CD14-positive monocyte (primary cell): Measurements from ENCODE around the gene IQSEC3. TPM values are rescaled to one million over a fixed set of nuclear protein-coding genes. Genes with fewer than 3 reads are reported as not detected.
"Not testable (repeated sequence)": the region's sequence is repeated elsewhere in the genome, so short reads cannot be mapped to it uniquely, and the experiment has no call there.

Experiments used
- DNase-seq, 3 donors: peaks; one replicate each; pipeline ENCODE4 v3.0.0-alpha.2; 2011 to 2022
- H2AFZ ChIP-seq: 2 replicates; pipeline ENCODE4 v1.6.0; 2012; ENCODE audit warnings: mild to moderate bottlenecking, low read depth, low read length, inconsistent platforms; ENCODE audit not compliant: insufficient read depth, poor library complexity, severe bottlenecking
- H3K27ac ChIP-seq, 2 donors: 1 replicate in 1 of 2; 2 replicates in 1 of 2; pipeline ENCODE4 v1.5.1; 2012 to 2013; ENCODE audit warnings: low read length in 2 of 2, control low read depth in 1 of 2, inconsistent platforms in 1 of 2, low read depth in 1 of 2, mild to moderate bottlenecking in 1 of 2
- H3K27me3 ChIP-seq, 2 donors: one replicate each; pipeline versions ENCODE4 v1.6.0 to v1.6.1; 2011 to 2013; ENCODE audit warnings: low read length in 2 of 2; ENCODE audit not compliant: control insufficient read depth in 2 of 2, insufficient read depth in 2 of 2
- H3K36me3 ChIP-seq, 2 donors: replicated peaks in 1 of 2; 1 replicate in 1 of 2; 2 replicates in 1 of 2; pipeline versions ENCODE4 v1.5.1 to v1.6.1; 2012 to 2013; ENCODE audit warnings: low read length in 2 of 2, control low read depth in 1 of 2, inconsistent platforms in 1 of 2, mild to moderate bottlenecking in 1 of 2; ENCODE audit not compliant: insufficient read depth in 2 of 2, control insufficient read depth in 1 of 2
- H3K4me1 ChIP-seq, 2 donors: 1 replicate in 1 of 2; 2 replicates in 1 of 2; pipeline versions ENCODE4 v1.5.1 to v1.6.1; 2012 to 2013; ENCODE audit warnings: low read length in 2 of 2, control low read depth in 1 of 2, inconsistent platforms in 1 of 2, mild to moderate bottlenecking in 1 of 2, moderate library complexity in 1 of 2; ENCODE audit not compliant: insufficient read depth in 2 of 2, control insufficient read depth in 1 of 2
- H3K4me2 ChIP-seq: replicated peaks from 2 replicates; pipeline ENCODE3; 2012; ENCODE audit warnings: low read length, moderate library complexity, mild to moderate bottlenecking; ENCODE audit not compliant: poor library complexity, severe bottlenecking; ENCODE audit errors: extremely low read depth
- H3K4me3 ChIP-seq, 3 experiments: fragments of 200-600 bp in 1 of 3; sonication (generic) in 1 of 3; replicated peaks in 1 of 3; 1 replicate in 2 of 3; 2 replicates in 1 of 3; pipeline ENCODE4 v1.5.1; 2011 to 2013; ENCODE audit warnings: low read length in 3 of 3, mild to moderate bottlenecking in 3 of 3, control low read depth in 2 of 3, low read depth in 2 of 3, inconsistent platforms in 1 of 3, moderate library complexity in 1 of 3
- H3K79me2 ChIP-seq: 2 replicates; pipeline ENCODE4 v1.6.0; 2012; ENCODE audit warnings: mild to moderate bottlenecking, control low read depth, inconsistent platforms, low read length, moderate library complexity; ENCODE audit not compliant: insufficient read depth
- H3K9ac ChIP-seq: 2 replicates; pipeline ENCODE4 v1.6.0; 2017; ENCODE audit warnings: low read length, mild to moderate bottlenecking; ENCODE audit not compliant: insufficient read depth, poor library complexity, severe bottlenecking
- H3K9me3 ChIP-seq, 2 donors: replicated peaks in 1 of 2; 1 replicate in 1 of 2; 2 replicates in 1 of 2; pipeline versions ENCODE4 v1.5.1 to v1.6.1; 2012 to 2013; ENCODE audit warnings: low read length in 2 of 2, control low read depth in 1 of 2; ENCODE audit not compliant: control insufficient read depth in 1 of 2, insufficient read depth in 1 of 2
- H4K20me1 ChIP-seq: 2 replicates; pipeline ENCODE4 v1.6.0; 2012; ENCODE audit warnings: mild to moderate bottlenecking, low read length, control low read depth, moderate library complexity; ENCODE audit not compliant: insufficient read depth
- H3K27ac Mint-ChIP-seq, 7 donors: one replicate each; pipeline ENCODE4 v1.8.0; 2020; ENCODE audit warnings: mild to moderate bottlenecking in 7 of 7, mixed read lengths in 7 of 7, moderate library complexity in 6 of 7, inconsistent platforms in 2 of 7
- H3K27me3 Mint-ChIP-seq, 3 donors: one replicate each; pipeline ENCODE4 v1.8.0; 2021 to 2022; ENCODE audit warnings: low read depth in 3 of 3, mild to moderate bottlenecking in 3 of 3, mixed read lengths in 3 of 3, moderate library complexity in 3 of 3, inconsistent platforms in 1 of 3
- H3K36me3 Mint-ChIP-seq, 2 donors: one replicate each; pipeline ENCODE4 v1.8.0; 2020; ENCODE audit warnings: mixed read lengths in 2 of 2, inconsistent platforms in 1 of 2, mild to moderate bottlenecking in 1 of 2
- H3K4me1 Mint-ChIP-seq: one replicate; pipeline ENCODE4 v1.8.0; 2020; ENCODE audit warnings: mild to moderate bottlenecking, mixed read lengths
- H3K4me3 Mint-ChIP-seq, 2 donors: one replicate each; pipeline ENCODE4 v1.8.0; 2020; ENCODE audit warnings: mild to moderate bottlenecking in 2 of 2, mixed read lengths in 2 of 2, moderate library complexity in 1 of 2
- H3K9me3 Mint-ChIP-seq, 7 donors: one replicate each; pipeline ENCODE4 v1.8.0; 2020 to 2022; ENCODE audit warnings: mixed read lengths in 7 of 7, mild to moderate bottlenecking in 6 of 7, moderate library complexity in 6 of 7, inconsistent platforms in 2 of 7
- WGBS: methylation state at CpG from one replicate; pipeline ENCODE4 v1.1.5; 2013; ENCODE audit warnings: missing lambda C conversion rate; ENCODE audit not compliant: insufficient coverage; 5-methylcytosine and 5-hydroxymethylcytosine counted together
- intact Hi-C, 2 donors: fragments of 100-400 bp; cut with micrococcal nuclease; formaldehyde crosslinking; loops; one replicate each; pipeline versions ENCODE4 v1.15.0 to v1.15.1; 2023
- polyA plus RNA-seq, 3 donors: library from polyadenylated mRNA; depleted of rRNA in 1 of 3; unstranded in 2 of 3; stranded (reverse) in 1 of 3; fragments of 300-500 nt in 2 of 3; fragments of >200 nt in 1 of 3; fragmentation: Illumina TruSeq in 2 of 3; gene quantifications; 1 replicate in 2 of 3; 2 replicates in 1 of 3; pipeline ENCODE4 v1.2.3, GENCODE V29; 2012 to 2021
- TF ChIP-seq, protein P1 (sequence below): fragments of 200-600 bp; IDR thresholded peaks from one replicate; pipeline ENCODE4 v1.8.0; 2022; ENCODE audit warnings: antibody characterized with exemption, mild to moderate bottlenecking

IQSEC3 gene
- polyA plus RNA-seq, 3 donors, result not detected

DNA sequence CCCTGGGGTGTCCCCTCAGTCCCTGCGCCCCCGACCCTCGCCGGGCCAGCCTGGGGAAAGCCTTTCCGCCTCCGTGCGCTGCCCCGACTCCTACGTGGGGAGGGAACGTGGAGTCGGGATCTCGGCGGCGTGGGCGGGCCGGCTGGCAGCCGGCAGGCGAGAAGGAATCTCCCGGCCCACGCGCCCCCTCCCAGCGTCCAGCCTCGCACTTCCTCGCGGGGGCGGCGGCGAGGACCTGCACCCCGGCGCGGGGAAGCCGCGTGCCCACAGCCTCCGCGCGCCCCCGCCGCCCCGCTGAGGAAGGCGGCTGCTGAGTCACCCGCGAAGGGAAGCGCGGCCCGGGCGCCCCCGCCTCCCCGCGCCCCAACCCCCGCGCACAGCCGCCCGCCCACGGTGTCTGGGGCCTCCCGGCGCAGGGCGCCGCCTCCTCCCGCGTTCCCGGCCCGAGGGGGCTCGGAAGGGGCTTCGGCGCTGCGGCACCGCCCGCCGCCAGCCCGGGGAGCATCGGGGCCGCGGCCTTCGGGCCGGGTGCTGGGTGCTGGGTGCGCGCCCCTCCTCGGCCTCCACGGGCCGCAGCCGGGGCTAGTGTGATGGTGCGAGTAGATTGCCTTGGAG lies 11.3 kb downstream of the IQSEC3 start:
- H3K4me3 ChIP-seq, result not testable (repeated sequence)
- peaks cover 15 to 28% of the 10 kb centered on the region in 2 donors for H3K27me3 ChIP-seq

DNA sequence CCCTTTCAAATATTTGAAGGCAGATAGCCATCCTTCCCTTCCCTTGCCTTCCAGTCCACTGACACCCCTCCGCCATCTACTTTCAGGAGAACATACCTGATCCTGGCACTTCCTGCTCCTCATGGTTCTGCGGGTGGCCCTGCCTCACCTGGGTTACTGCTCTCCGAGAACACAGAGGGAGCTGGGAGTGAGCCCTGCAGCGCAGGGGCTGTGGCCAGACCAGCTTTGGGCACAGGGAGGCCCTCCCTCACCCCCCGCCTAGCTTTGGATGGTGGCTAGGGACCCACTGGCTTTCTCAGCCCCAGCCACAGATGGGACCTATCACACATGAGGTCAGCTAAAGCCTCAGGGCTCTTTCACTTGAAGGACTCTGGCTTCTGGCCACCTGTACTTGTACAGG lies 12.4 kb downstream of the IQSEC3 start:
- Histone ChIP-seq H3K4me3 (no peak overlapping the region), H3K27me3 (peaks cover 15 to 28% of the 10 kb centered on the region in 2 donors), H4K20me1 (no peaks in the 10 kb centered on the region), H3K9me3 (no peaks in the 10 kb centered on the region), H3K4me1 (no peaks in the 10 kb centered on the region), H3K36me3 (no peaks in the 10 kb centered on the region), H3K27ac (no peak overlapping the region), H2AFZ (no peak overlapping the region), H3K4me2 (no peak overlapping the region), H3K79me2 (no peaks in the 10 kb centered on the region), H3K9ac (no peak overlapping the region)
- Mint-ChIP-seq H3K36me3 (no peaks in the 10 kb centered on the region), H3K9me3 (peaks cover 0 to 8% (median 0%) of the 10 kb centered on the region in 7 donors), H3K27me3 (peaks cover 39 to 63% (median 49%) of the 10 kb centered on the region in 3 donors), H3K4me1 (peaks cover 2% of the 10 kb centered on the region), H3K4me3 (peak overlapping the region in 1 of 2 donors; percentile 68), H3K27ac (no peak overlapping the region)
- DNase-seq, result no peak
- TF ChIP-seq, protein P1, sequence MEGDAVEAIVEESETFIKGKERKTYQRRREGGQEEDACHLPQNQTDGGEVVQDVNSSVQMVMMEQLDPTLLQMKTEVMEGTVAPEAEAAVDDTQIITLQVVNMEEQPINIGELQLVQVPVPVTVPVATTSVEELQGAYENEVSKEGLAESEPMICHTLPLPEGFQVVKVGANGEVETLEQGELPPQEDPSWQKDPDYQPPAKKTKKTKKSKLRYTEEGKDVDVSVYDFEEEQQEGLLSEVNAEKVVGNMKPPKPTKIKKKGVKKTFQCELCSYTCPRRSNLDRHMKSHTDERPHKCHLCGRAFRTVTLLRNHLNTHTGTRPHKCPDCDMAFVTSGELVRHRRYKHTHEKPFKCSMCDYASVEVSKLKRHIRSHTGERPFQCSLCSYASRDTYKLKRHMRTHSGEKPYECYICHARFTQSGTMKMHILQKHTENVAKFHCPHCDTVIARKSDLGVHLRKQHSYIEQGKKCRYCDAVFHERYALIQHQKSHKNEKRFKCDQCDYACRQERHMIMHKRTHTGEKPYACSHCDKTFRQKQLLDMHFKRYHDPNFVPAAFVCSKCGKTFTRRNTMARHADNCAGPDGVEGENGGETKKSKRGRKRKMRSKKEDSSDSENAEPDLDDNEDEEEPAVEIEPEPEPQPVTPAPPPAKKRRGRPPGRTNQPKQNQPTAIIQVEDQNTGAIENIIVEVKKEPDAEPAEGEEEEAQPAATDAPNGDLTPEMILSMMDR, result no peak
- intact Hi-C loops, result no loop called here
- WGBS, result 97% methylated on average over 4 of the region's 5 CpGs

More for the DNA sequence above, 11.3 kb downstream of the IQSEC3 start:
- WGBS, result under 1% methylated on average over 39 of the region's 82 CpGs
- Mint-ChIP-seq H3K27me3 (peaks cover 39 to 60% (median 49%) of the 10 kb centered on the region in 3 donors), H3K4me3 (peak overlapping the region in 1 of 2 donors; percentile 78)
- H3K9me3 Mint-ChIP-seq, H3K9ac ChIP-seq, H3K36me3 ChIP-seq, H3K27ac Mint-ChIP-seq, H2AFZ ChIP-seq, intact Hi-C loops, H3K4me1 Mint-ChIP-seq, H3K79me2 ChIP-seq, H3K9me3 ChIP-seq, H4K20me1 ChIP-seq, H3K4me1 ChIP-seq, H3K27ac ChIP-seq, H3K36me3 Mint-ChIP-seq: not testable (repeated sequence)
- H3K4me2 ChIP-seq, result peak overlapping the region; percentile 4
- peak in 1 of 3 donors; percentile 21 for DNase-seq
